Dermis blood vessel endothelial cell (primary cell): ENCODE data around the gene CIAO2B. TPM values are rescaled to one million over a fixed set of nuclear protein-coding genes. Genes with fewer than 3 reads are reported as not detected.

Experiments used
- DNase-seq: peaks from one replicate; pipeline ENCODE4 v3.0.0; 2010
- total RNA-seq: library from RNA; depleted of rRNA; stranded (reverse); fragments of >200 nt; gene quantifications from 2 replicates; pipeline ENCODE4 v1.2.3, GENCODE V29; 2014

CIAO2B gene
- total RNA-seq, 1 donor from 2014 or later: 188 TPM

- no peak for DNase-seq
These were observed 14.5 kb downstream of the CIAO2B start for GRCh38 chr16:66919569-66920298.

GRCh38 chr16:66918803-66919568, 15.2 kb downstream of the CIAO2B start, which contains the start of gene CDH16:
Gene CDH16, minus strand, starts transcription at chr16:66918885. Its CDS starts 820 bp downstream, at chr16:66918065.
- DNase-seq: no peak

GRCh38 chr16:66918355-66918754, 15.8 kb downstream of the CIAO2B start:
- DNase-seq: no peak

- no peak for DNase-seq
These were observed 16.5 kb downstream of the CIAO2B start for GRCh38 chr16:66917741-66918140.

GRCh38 chr16:66916518-66916917, 17.7 kb downstream of the CIAO2B start:
- no peak for DNase-seq

GRCh38 chr16:66915041-66915440, 19.2 kb downstream of the CIAO2B start:
- no peak for DNase-seq

- no peak for DNase-seq
These were observed 19.7 kb downstream of the CIAO2B start for GRCh38 chr16:66914541-66914940.

GRCh38 chr16:66913711-66914110, 20.5 kb downstream of the CIAO2B start:
- no peak for DNase-seq

GRCh38 chr16:66913081-66913480, 21.1 kb downstream of the CIAO2B start:
- no peak for DNase-seq

GRCh38 chr16:66911801-66912200, 22.4 kb downstream of the CIAO2B start:
- DNase-seq: no peak

GRCh38 chr16:66911112-66911511, 23.1 kb downstream of the CIAO2B start:
- DNase-seq: no peak

GRCh38 chr16:66910175-66910940, 23.8 kb downstream of the CIAO2B start:
- DNase-seq: no peak

GRCh38 chr16:66908762-66909559, 25.2 kb downstream of the CIAO2B start:
- DNase-seq: no peak

GRCh38 chr16:66908116-66908515, 26.1 kb downstream of the CIAO2B start:
- DNase-seq: no peak

- DNase-seq: no peak
These were observed 27.0 kb downstream of the CIAO2B start for GRCh38 chr16:66906916-66907836.

GRCh38 chr16:66905633-66906539, 28.3 kb downstream of the CIAO2B start:
- no peak for DNase-seq

GRCh38 chr16:66904846-66905632, 29.2 kb downstream of the CIAO2B start:
- DNase-seq: no peak

- no peak for DNase-seq
These were observed 29.8 kb downstream of the CIAO2B start for GRCh38 chr16:66904428-66904845.
